ENCODE data around the gene PDE4D.

DNA sequence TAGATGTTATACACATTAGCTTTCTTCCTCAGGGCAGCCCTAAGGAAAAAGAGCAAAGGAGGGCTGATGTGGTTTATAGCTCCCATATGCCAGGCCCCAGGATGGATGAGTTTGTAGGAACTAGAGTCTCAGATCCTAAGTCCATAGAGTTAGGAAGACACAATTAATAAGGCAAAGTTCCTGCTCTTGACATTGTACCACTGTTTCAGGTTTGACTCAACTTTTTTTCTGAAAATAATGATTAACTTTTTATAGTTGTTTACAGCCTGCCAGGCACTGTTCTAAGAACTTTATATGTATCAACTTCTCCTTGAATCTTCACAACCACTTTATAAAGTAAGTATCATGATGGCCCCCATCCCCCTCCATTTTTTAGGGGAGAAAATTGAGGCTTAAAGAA, 339.5 kb downstream of the PDE4D start:
- TF ChIP-seq CTCF (IDR thresholded peaks at IDR 0.05) = no peak
- no peak for TF ChIP-seq POLR2AphosphoS5 (IDR thresholded peaks at IDR 0.05; ENCODE audit: low read depth, low read length)
- no peak for TF ChIP-seq TCF7L2 (IDR thresholded peaks at IDR 0.05; ENCODE audit: low read depth, low read length)
- TF ChIP-seq SIN3A (IDR thresholded peaks at IDR 0.05; ENCODE audit: borderline replicate concordance, insufficient read depth, low read depth, low read length) = no peak
